Coronary artery (tissue), 2 donors: Measurements from ENCODE around the gene TCEAL8.

ENCODE experiments used
- DNase-seq: peaks from one replicate; pipeline ENCODE4 v3.0.0-alpha.2; 2017; ENCODE audit warnings: low spot score
- H3K27ac ChIP-seq, 2 donors: fragments of 200-600 bp; sonication (generic); one replicate each; pipeline ENCODE4 v1.5.1; 2016 to 2019
- H3K4me3 ChIP-seq: fragments of 200-600 bp; sonication (generic); 2 replicates; pipeline ENCODE4 v1.5.1; 2016; ENCODE audit warnings: mild to moderate bottlenecking, moderate library complexity
- CTCF ChIP-seq: fragments of 200-600 bp; sonication (generic); IDR thresholded peaks from one replicate; pipeline ENCODE4 v1.5.1; 2019; ENCODE audit warnings: antibody characterized with exemption

TCEAL8 gene

GRCh38 chrX:103215425-103215991 lies 39.4 kb downstream of the TCEAL8 start:
- H3K27ac ChIP-seq, result peak overlapping the region; percentile 72 to 84

GRCh38 chrX:103214870-103215424 lies 40.0 kb downstream of the TCEAL8 start, which contains the start of gene BEX4:
Gene BEX4 (plus strand): TSS chrX:103215108. CDS start chrX:103216154, 1,046 bp downstream.
- H3K27ac ChIP-seq, result peak within 1 kb of the TSS; percentile 72 to 84
- TF ChIP-seq CTCF, result no peak
- peak within 1 kb of the TSS; percentile 80 for H3K4me3 ChIP-seq
- peak; percentile 81 for DNase-seq

More at GRCh38 chrX:103215425-103215991, 39.4 kb downstream of the TCEAL8 start:
- no peak for TF ChIP-seq CTCF
- DNase-seq, result no peak
- peak overlapping the region; percentile 80 for H3K4me3 ChIP-seq

DNA sequence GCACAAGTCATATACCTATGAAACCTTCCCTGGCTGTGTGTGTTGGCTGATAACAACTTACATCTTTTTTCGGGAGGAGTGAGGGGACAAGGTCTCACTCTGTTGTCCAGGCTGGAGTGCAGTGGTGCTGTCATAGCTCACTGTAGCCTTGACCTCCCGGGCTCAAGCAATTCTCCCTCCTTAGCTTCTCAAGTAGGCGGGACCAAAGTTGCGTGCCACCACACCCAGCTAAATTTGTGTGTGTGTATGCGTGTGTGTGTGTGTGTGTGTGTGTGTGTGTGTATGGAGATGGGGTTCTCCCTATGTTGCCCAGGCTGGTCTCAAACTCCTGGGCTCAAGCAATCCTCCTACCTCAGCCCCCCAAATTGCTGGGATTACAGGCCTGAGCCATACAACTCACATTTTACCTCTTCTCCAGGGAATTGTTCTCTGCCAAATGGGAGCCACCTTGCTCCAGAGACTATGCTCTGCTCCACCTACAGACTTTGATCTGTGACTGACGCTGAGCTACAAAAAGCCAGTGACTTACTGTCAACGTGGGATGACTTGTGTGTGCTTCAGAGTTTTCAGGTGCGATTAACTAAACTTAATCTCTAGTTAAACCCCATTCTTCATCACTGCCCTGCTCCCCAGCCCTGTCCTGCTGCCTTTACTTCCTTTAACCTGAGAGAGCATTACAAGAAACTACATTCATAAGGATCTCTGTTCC lies 42.1 kb downstream of the TCEAL8 start:
- no peak for DNase-seq
- Histone ChIP-seq H3K27ac (no peak overlapping the region), H3K4me3 (no peak overlapping the region)
- TF ChIP-seq CTCF, result no peak

DNA sequence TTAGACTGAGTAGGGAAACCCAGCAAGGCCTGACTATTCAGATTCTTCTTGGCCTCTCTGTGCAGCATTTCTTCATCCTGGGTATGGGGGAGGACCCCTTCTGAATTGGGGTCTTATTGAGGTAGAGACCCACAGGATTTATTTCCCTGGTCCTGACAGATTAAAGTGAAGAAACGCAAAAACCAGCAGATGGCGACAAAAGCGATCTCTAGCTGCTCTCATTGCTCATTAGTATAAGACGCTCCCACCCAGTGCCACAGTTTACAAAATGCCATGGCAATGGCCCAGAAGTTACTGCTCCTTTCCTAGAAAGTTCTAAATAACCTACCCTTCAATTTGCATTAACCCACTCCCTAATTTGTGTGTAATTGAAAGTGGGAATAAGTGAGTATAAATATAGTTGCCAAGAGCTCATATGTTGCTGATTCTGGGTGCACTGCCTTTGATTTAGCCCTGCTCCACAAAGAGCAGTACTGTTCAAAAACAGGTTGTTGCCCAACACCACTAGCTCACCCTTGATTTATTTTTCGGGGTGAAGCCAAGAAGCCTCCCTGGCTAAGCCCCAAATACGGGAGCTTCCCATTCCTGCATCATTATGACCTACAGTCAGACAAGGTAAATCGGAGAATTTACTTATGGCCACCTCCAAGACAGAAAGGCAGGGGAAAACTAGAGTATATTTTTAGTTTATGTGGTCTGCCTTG lies 43.8 kb downstream of the TCEAL8 start:
- DNase-seq, result no peak

GRCh38 chrX:103210056-103210455 lies 44.9 kb downstream of the TCEAL8 start:
- DNase-seq, result no peak
- TF ChIP-seq CTCF, result no peak
- Histone ChIP-seq H3K4me3 (no peak overlapping the region), H3K27ac (no peak overlapping the region)

More for the DNA sequence above, 43.8 kb downstream of the TCEAL8 start:
- TF ChIP-seq CTCF, result peak; percentile 26
- no peak overlapping the region for H3K27ac ChIP-seq
- no peak overlapping the region for H3K4me3 ChIP-seq
